PFSK-1 (cell line): ENCODE data around the gene JMJD1C.

Experiments used
- FOXP2 ChIP-seq: optimal IDR thresholded peaks from 2 replicates; pipeline ENCODE3; 2011; ENCODE audit warnings: borderline replicate concordance, control low read depth, inconsistent platforms; ENCODE audit not compliant: insufficient read depth; ENCODE audit errors: extremely low read length, extremely low read depth
- POLR2AphosphoS5 ChIP-seq: IDR thresholded peaks from 2 replicates; pipeline ENCODE4 v1.6.1; 2012; ENCODE audit warnings: low read depth, mild to moderate bottlenecking, control low read depth, low read length, moderate library complexity
- SIN3A ChIP-seq: IDR thresholded peaks from 2 replicates; pipeline ENCODE4 v1.6.1; 2012; ENCODE audit warnings: mild to moderate bottlenecking, low read length, moderate library complexity, borderline replicate concordance; ENCODE audit not compliant: insufficient read depth
- TAF1 ChIP-seq: IDR thresholded peaks from 2 replicates; pipeline ENCODE4 v1.6.1; 2012; ENCODE audit warnings: low read length, control low read depth, borderline replicate concordance; ENCODE audit not compliant: insufficient read depth

GRCh38 chr10:63396133-63396761 is 69.5 kb downstream of the JMJD1C start:
- TF ChIP-seq TAF1: no peak
- TF ChIP-seq SIN3A: no peak
- no peak for TF ChIP-seq POLR2AphosphoS5
- TF ChIP-seq FOXP2: no peak
